Activated T-cell treated with anti-CD3 and anti-CD28 coated beads for 48 hours (primary cell): Measurements from ENCODE around the gene RMND5B.

Experiments
- DNase-seq: peaks from one replicate; pipeline ENCODE4 v3.0.0-alpha.2; 2020; ENCODE audit warnings: low read depth

Gene RMND5B

DNA sequence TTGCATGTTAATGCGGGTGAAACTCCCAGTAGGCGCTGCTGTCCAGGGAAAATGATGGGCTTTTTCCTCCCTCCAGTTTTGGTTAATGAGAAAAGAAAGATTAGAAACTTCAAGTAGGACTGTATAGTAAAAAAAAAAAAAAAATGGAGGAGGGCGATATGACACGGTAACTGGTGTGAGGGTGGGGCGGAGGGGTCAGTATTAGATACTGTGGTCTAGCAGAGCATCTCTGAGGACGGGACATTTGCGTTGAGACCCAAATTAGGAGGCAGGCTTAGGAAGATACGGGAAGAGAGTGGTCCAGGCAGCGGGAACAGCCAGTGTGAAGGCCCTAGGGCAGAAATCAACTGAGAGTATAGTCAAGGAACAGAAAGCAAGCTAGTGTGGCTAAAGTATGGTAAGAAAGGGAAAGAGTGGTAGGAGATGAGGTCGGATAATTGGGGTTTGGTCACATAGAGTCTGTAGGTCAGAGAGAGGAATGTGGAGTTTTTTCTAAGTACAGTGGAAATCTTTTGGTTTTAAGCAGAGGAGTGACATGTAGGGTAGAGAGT is 707 bp downstream of the RMND5B start:
- DNase-seq: no peak

DNA sequence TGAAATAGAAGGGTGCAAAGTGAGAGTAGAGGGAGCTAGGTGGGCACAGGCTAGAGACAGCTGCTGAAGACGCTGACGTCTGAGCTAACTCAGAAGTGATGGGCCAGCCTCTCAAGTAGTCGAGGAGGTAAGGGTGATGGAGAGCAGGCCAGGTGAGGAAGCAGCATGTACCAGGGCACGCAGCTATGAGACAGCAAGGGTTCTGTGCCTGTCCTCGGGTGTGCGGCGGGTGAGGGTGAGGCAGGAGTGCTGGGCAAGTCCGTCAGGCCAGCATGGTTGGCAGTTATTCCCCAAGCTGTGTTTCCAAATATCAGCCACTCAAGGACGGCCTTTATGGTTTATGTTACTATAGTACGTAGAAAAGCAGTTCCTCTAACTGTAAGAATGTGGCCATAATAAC is 6.2 kb downstream of the RMND5B start:
- DNase-seq: no peak

DNA sequence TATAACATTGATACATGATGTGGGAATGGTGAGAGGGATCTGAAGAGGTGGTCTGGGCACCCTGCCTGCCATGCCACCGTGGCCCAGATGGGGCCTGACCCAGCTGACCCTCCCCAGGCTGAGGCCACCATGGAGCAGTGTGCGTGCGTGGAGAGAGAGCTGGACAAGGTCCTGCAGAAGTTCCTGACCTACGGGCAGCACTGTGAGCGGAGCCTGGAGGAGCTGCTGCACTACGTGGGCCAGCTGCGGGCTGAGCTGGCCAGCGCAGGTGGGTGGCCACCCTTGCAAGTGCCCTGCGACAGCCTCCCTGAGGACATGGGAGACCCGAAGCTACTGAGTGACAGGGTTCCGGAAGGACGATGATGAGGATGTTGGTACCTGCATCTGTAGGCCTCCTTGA is 7.2 kb downstream of the RMND5B start:
- no peak for DNase-seq

DNA sequence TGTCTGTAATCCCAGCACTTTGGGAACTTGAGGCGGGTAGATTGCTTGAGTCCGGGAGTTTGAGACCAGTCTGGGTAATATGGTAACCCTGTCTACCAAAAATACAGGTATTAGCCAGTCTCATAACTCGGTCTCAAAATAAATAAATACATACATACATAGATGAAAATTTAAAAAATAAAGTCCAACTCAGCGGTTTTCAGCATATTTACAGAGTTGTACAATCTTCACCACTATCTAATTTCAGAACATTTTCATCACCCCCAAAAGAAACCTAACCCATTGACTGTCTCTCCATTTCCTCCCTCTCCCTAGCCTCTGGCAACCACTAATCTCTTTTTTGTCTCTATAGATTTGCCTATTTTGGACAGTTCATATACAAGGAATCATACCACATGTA is 10.7 kb downstream of the RMND5B start:
- no peak for DNase-seq

DNA sequence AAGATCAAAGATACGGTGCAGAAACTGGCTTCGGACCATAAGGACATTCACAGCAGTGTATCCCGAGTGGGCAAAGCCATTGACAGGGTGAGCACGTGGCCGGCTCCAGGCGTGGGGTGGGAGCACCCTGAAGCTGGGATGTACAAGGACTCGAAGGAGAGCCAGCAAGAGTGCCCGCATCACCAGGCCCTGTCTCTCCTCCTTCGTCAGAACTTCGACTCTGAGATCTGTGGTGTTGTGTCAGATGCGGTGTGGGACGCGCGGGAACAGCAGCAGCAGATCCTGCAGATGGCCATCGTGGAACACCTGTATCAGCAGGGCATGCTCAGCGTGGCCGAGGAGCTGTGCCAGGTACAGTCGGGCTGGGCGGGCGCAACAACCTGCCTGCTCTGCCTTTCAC is 11.8 kb downstream of the RMND5B start:
- DNase-seq: no peak

DNA sequence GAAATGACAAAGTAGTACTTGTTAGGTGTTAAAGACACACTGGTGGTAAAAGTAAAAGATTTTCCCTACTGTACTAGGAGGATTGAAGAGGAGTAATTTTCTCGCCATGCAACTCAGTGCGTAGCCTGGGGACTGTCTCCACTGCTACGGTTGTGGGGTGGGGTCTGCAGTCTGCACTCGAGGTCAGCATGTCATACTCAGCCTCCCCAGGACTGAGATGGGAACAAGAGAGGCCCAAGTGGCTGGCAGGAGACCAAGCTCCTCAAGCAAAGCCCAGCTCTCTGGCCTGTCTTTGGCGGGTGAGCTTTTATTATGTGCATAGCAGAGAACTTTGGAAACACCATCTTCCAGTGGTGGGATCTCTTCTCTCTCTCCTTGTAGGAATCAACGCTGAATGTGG is 12.4 kb downstream of the RMND5B start:
- no peak for DNase-seq

DNA sequence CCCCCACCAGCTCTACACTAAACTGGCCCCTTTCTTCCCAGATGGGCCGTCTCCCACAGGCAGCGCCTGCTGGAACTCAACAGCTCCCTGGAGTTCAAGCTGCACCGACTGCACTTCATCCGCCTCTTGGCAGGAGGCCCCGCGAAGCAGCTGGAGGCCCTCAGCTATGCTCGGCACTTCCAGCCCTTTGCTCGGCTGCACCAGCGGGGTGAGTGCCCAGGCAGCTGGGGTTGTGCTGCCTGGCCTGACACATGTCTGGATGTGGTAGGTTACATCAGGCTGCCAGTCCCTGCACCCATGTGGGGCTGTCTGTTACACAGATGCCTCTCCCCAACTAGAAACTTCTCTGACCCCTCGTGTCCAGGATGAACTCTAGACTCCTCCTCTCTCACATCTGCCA is 13.1 kb downstream of the RMND5B start:
- DNase-seq: no peak

DNA sequence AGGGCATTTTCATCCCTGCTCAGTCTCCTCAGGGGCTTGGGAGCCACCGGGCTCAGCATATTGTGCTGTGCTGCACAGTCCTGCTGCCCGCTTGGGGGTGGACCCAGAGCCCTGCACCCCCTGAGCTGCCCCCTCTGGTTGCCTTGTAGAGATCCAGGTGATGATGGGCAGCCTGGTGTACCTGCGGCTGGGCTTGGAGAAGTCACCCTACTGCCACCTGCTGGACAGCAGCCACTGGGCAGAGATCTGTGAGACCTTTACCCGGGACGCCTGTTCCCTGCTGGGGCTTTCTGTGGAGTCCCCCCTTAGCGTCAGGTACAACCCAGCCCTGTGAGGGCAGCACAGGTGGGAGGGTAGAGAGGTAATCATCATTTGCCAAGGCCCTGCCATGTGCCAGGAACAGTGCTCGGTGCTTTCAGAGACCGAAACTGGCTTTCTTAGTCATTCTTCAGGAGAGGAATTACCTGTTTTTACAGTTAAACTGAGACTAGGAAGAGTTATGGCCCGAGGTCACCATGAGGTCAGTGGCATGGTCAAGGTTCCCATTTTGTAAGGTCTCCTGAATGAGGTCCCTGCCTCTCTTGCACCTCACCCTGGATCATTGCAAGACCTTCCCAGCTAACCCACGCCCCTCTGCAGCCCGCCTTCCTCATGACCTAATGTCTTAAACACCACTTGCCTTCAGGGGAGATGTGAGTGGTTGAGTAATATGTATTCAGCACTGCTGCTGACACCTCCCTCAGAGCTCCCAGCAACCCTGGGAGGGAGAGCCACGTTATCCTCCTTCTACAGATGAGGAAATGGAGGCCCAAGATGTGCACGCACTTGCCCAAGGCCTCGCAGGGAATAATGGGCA is 15.4 kb downstream of the RMND5B start:
- peak; percentile 55 for DNase-seq

DNA sequence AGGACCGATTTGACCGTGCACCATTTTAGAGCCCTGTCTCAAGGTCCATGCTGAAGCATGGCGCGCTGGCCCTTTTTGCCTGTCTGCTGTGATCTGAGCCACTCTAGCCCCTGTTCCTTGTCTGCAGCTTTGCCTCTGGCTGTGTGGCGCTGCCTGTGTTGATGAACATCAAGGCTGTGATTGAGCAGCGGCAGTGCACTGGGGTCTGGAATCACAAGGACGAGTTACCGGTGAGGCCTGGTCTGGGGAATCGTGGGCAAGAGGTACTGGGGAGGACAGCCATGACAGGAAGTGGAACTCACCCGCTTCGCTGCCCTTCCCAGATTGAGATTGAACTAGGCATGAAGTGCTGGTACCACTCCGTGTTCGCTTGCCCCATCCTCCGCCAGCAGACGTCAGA is 16.6 kb downstream of the RMND5B start:
- no peak for DNase-seq

DNA sequence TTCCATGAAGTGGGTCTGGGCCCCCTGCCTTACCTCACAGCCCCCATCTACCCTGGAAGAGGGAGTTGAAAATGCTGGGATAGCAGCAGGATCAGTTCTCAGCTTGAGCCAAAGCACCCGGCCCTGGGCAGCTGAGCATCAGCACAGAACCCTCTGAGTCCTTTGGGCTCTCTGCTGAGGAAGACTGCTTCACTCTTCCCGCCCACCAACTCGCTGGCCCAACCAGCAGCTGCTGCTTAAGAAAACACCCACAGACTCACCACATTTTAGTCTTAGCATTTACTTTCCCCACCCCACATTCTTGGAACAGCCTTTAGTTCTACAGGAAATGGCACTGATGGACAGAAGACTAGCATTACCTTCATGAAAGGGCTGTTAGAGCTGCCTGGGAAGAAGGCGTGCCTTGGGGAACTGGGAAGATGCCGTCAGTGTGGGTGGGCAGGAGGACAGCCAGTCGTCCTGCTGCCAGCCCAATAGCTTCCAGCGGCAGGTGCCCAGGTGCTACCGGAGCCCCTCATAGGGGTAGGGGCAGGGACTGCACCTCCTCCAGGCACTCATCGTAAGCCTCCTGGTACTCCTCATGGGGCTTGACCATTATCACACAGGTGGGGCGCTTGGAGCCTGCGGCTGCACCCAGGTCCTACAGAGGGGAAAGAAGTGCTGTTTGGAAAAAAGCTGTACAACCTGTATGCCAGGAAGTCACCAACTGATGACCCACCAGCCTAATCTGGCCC is 18.6 kb downstream of the RMND5B start:
- no peak for DNase-seq

DNA sequence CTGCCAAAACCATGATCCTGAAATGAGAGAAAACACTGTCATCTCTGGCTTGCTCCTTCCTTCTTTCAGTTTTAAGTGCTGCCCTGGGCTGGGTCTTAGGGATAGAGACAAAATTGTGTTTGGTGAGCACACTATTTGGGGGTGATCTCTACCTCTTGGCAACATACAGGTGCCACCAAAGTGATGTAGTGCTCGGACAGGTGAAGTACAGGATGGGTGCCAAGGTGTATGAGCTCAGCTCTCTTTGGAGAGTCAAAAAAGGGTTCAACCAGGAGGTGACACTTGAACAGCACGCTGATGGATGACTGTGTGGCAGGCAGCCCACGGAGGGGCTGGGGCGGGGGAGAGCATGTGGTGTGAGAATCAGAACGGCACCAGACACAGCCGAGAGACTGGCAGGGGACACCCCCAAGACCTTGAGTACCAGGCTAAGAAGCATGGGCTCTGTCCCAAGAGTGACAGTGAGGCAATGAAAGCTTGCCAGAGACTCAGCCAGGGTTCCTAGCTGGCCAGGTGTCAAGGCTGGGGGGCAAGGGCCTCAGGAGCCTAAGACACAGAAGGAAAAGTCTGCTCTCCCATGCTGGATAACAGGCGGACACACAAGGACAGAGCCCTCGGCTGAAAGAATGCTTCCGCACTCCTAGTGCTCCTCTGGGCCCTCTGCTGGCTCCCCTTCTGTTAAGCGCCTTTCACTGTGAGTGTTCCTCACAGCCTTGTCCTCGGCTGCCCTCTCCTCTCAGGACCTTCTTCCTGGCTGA is 20.3 kb downstream of the RMND5B start:
- no peak for DNase-seq

DNA sequence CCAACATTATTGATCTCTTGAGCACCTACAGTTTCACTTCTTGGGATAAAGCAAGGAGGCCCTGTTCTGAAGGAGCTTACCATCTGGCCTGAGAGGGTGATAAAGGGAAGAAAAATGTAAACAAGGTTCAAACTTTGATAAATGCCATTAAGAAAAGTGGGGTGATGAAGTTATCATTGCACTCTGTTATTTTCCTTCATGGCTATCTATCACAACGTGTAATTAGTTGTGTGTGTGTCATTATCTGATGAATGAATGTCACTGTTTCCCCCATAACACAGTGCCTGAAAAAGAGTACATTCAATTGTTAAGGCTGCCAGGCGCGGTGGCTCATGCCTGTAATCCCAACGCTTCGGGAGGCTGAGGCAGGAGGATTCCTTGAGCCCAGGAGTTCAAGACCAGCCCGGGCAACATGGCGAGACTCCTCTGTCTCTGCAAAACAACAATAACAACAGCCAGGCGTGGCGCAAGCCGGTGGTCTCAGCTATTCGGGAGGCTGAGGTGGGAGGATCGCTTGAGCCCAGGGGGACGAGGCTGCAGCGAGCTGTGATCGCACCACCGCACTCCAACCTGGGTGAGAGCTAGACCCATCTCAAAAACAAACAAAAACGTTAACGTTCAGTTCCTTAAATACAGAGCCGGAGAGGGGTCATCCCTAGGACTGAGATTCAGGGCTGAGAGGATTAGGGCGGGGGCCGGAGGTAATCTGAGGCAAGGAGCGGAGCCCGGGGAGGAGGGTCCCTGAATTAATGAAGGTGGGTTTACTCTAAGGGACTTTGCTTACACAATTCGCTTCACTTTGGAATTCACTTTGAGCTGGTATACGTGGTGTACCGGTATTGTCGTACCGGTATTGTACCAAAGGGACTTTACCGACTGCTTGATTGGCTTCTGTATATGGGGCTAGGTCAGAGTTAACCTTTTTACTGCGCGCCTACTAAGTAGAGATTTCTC is 22.0 kb downstream of the RMND5B start:
- DNase-seq: no peak

DNA sequence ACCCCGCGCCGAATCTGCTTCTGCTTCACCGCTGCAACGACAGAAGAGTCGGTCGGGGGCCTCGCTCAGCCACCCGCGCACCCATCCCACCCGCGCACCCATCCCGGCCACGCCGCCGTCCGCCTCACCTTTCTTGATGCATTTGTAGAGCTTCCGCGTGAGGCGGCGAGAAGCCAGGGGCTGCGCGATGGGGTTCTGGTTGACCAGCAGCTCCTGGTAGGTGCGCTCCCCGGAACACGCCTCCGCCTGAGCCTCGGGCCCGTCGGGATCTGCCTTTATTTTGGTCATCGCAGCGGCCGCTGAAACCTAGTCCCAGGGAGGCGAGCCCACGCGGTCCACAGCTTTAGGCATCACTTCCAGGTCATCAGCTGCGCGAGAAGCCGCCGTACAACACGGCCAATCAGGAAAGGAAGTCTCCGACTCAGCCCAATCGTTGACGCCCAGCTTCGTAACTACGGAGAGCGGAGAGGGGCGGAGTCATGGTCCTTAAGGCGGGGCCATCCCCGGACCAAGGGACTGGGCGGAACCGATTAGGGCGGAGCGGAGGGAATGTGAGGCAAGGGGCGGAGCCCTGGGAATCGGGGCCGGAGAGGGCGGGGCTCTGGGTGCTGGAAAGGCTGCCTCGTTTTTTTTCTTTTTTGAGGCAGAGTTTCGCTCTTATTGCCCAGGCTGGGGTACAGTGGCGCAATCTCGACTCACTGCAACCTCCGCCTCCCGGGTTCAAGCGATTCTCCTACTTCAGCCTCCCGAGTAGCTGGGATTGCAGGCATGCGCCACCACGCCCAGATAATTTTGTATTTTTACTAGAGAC is 22.9 kb downstream of the RMND5B start, which contains the start of gene NHP2:
Gene NHP2 (minus strand): TSS at position 356 of the 811 bp plus-strand sequence. CDS start 68 bp downstream, at position 288.
- peak; percentile 98 for DNase-seq

DNA sequence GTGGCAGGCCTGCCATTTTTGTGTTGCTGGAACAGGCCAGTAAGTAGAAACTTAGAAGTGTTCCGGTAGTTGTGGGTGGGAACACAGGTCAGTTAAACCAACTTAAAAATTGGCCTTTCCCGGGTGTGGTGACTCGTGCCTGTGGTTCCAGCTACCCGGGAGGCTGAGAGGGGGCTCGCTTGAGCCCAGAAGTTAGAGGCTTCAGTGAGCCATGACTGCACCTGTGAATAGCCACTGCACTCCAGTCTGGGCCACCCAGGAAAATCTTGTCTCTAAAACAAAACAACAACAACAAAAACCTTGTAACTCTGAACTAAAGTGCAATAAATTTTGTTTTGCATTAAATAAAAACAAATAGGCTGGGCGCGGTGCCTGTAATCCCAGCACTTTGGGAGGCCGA is 24.3 kb downstream of the RMND5B start:
- no peak for DNase-seq

DNA sequence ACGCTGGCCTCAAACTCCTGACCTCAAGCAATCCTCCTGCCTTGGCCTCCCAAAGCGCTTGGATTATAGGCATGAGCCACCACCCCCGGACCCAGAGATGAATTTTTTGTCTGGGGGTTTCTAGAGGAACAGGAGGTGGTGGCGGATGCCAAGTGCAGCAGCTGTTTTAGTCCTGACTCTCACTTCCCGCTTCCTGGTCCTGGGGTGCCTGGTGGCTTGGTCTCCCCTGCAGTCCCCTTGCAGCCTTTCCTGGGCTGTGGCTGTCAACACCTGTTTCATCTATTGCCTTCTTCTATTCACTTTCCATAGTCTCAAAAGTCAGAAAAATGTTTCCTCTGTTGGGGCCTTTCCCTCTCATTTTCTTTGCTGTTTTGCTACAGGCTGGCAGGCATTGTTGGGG is 29.4 kb downstream of the RMND5B start:
- DNase-seq: no peak

DNA sequence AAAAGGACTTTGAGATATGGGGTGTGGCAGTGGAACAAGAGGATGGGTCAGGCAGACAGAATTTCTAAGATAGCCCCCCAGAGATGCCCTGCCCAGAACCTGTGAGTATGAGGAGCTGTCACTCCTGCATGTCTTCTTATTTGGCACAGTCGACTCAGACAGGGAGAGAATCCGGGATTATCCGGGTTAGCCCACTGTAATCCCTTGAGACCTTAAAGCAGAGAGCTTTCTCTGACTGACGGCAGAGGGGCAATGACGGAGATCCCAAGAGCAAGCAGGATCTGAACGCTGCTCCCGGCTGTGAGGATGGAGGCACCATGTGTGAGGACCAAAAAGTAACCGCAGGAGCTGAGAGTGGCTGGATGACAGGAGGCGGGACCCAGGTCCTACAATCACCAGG is 31.7 kb downstream of the RMND5B start:
- no peak for DNase-seq

DNA sequence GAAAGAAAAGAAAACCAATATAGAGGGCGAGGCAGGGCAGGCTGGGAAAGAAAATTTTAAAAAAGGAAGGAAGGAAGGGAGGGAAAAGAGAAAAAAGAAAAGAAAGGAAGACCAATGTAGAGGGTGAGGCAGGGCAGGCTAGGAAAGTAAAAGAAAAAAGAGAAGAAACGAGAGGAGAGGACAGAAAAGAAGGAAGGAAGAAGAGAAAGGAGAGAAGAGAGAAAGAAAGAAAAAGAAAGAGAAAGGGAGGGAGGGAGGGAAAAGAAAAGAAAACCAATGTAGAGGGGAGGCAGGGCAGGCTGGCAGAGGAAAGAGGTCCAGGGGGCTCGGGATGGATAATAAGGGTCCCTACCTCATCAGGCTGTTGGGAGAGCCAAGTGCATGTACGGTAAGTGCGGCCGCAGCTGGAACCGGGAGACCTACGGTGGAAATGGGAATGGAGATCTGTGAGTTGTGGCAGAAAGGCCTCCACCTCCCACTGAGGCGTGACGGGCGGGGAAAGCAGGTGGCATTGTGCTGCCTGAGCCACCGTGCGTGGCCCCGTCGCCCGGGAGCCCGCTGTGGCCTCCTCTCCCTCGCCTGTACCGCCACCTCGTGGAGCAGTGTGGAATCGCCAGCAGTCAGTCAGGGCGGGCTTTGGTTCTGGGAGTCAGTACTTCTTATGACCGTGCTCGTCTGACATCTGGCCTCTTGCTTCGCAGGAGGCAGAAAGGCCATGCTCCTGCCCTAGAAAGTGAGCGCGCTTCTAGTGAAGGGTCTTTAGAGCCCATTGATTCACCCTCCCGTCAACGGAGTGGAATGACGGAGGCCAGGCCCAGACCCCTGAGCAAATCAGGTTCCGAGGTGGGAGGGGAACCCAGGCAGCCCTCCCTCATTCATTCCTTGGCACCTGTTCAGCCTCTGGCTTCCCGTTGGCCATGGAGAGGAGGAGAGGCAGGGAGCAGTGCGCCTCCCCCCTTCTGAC is 33.2 kb downstream of the RMND5B start:
- DNase-seq: peak; percentile 92

DNA sequence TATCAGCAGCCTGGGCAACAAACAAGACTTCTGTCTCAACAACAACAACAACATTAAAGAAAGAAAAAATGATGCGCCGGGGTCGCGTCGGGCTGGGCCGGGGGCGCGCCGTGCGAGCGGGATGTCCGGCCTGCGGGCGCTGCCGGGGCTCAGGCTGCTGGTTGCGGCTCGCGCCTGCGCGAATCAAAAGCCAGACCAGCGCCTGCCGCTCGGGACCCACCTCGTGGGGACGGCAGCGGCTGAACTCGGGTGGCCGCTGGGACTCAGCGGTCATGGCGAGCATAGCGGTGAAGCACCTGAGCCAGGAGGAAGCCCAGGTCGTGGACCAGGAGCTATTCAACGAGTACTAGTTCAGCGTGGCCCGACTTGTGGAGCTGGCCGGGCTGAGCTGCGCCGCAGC is 34.8 kb downstream of the RMND5B start:
- no peak for DNase-seq

DNA sequence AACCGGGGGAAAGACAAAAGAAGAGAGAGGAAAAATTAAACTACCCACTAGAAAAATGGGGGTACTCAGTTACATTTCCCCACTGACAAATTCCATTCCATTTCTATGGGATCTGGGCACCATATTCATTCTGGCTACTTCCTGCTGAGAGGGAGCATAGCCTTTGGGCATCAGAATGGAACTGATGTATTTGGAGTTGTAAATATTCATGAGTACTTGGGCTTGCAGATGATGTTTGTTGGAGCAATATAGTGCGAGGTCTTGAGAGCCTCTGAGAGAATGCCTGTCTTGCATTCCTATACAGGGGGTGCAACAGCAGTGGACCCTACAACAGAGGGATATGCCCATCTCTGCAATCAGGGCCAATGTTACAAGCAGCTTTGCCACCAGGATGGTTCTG is 39.6 kb downstream of the RMND5B start:
- DNase-seq: no peak
